ENCODE data around the gene CLHC1.
"Not testable (repeated sequence)": the region's sequence is repeated elsewhere in the genome, so short reads cannot be mapped to it uniquely, and the experiment has no call there.

Gene CLHC1

GRCh38 chr2:55134316-55134706 lies 97.8 kb downstream of the CLHC1 start:
- DNase-seq (ENCODE audit: low spot score): no peak

GRCh38 chr2:55133467-55134315 lies 98.4 kb downstream of the CLHC1 start:
- no peak for DNase-seq (ENCODE audit: low spot score)

- no peak for DNase-seq (ENCODE audit: low spot score)
Observed at GRCh38 chr2:55130849-55131248, 101.2 kb downstream of the CLHC1 start.

GRCh38 chr2:55126643-55127042 lies 105.5 kb downstream of the CLHC1 start:
- DNase-seq (ENCODE audit: low spot score): not testable (repeated sequence)

Data from LoVo (cell line).